GM20431 (cell line): ENCODE measurements around the gene SELE.

Experiments
- in situ Hi-C: fragments of 300-500 bp; cut with MseI, MboI; formaldehyde crosslinking; loops from one replicate; pipeline ENCODE4 v1.15.0; 2020; ENCODE audit warnings: low sequenced_read_pairs; ENCODE audit not compliant: unreplicated experiment

Gene SELE

DNA sequence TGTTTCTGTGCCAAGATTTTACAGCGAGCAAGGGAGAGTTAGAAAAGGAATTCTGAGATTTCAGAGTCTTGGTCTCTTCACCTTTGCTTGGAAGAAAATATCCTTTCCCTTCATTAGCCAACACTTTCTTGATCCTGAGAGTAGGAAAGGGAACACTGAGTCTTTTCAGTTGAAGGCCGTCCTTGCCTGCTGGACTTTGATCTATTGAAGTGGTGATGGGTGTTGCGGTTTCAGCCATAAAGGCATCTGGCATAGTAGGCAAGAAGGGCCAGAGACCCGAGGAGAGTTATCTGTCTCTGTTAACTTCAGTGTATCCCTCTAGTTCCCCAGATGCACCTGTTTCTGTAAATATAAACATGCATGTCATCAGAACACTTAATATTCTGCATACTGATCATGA, 9.7 kb downstream of the SELE start:
- in situ Hi-C loops, result no loop called here

DNA sequence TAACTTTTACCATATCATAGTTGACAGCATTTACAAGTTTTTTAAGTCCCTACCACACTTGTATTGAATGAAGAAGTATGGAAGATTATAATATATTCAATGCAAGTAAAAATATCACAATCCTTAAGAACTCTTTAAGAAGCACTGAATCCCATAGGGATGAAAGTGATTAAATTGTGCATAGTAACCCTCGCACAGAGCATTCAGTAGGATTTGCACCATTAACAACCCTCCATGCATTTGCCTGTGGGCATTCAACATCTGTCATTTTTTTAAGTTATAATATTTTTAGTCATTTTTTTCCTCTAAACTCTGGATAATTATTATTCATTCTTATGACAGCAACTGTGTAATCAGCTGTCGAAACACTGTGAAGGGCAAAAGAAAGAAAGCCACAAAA, 10.1 kb downstream of the SELE start:
- in situ Hi-C loops, result no loop called here

- in situ Hi-C loops, result no loop called here
Measured at GRCh38 chr1:169722779-169723178, 11.1 kb downstream of the SELE start.

GRCh38 chr1:169715100-169715499, 18.8 kb downstream of the SELE start:
- in situ Hi-C loops, result loop anchor here (10.0 kb wide), 1 partner anchor 110 kb away; no protein-coding TSS in a partner anchor

- in situ Hi-C loops, result loop anchor here (10.0 kb wide), 1 partner anchor 108 kb away; no protein-coding TSS in a partner anchor
Measured at GRCh38 chr1:169713090-169713489, 20.8 kb downstream of the SELE start.

- in situ Hi-C loops, result loop anchor here (10.0 kb wide), 1 partner anchor 107 kb away; no protein-coding TSS in a partner anchor
Measured at GRCh38 chr1:169712309-169712631, 21.6 kb downstream of the SELE start.

GRCh38 chr1:169711469-169712308, 22.2 kb downstream of the SELE start, which contains the start of gene SELL:
SELL (minus strand) TSS chr1:169711620; CDS start chr1:169711498, 122 bp downstream.
- in situ Hi-C loops, result loop anchor here (10.0 kb wide), 1 partner anchor 107 kb away; no protein-coding TSS in a partner anchor

DNA sequence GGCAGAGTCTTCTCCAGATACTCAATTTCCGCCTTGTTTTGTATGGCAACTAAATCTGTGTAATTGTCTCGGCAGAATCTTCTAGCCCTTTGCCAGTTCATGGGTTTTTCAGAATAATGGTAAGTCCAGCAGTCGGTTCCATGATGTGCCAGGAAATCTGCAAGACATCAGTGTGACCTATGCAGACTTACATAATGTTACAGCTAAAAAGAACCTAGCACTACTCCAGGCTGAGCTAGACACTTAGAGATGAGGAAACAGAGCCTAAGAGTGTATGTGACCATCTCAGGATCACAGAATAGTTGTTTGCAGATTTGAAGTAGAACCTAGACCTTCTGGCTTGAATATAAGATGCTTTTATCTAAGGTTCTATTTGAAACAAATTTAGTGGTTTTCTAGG, 25.2 kb downstream of the SELE start:
- in situ Hi-C loops, result no loop called here

DNA sequence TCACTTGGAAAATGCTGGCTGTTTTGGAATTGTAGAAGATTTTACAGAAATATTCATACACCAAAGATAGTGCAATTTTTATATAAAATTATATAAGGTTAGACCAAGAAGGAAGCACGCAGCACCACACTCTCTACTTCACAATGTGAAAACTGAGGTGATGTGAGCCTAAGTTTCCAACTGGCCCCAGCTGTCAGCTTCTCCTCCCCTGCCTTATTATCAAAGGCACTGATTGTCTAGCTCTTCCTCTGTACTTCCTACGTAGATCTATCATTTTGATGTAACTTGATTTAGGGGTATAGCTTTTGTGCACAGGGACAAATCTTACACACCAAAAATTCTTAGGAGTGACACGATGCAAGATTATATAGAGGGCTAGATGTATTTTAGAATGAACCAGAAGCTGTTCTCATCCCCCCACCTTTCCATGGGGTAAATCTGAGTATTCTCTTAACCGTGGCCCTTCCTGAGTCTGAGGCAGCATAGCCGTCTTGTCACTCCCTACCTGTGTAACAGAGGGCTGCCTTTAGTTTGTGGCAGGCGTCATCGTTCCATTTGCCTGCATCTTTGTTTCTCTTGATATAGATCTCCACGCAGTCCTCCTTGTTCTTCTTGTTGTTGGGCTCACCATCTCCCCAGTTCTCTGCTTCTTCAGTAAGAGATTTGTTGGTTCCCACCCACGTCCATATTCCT, 25.8 kb downstream of the SELE start:
- in situ Hi-C loops, result no loop called here

GRCh38 chr1:169704797-169705196, 29.1 kb downstream of the SELE start:
- in situ Hi-C loops, result no loop called here

DNA sequence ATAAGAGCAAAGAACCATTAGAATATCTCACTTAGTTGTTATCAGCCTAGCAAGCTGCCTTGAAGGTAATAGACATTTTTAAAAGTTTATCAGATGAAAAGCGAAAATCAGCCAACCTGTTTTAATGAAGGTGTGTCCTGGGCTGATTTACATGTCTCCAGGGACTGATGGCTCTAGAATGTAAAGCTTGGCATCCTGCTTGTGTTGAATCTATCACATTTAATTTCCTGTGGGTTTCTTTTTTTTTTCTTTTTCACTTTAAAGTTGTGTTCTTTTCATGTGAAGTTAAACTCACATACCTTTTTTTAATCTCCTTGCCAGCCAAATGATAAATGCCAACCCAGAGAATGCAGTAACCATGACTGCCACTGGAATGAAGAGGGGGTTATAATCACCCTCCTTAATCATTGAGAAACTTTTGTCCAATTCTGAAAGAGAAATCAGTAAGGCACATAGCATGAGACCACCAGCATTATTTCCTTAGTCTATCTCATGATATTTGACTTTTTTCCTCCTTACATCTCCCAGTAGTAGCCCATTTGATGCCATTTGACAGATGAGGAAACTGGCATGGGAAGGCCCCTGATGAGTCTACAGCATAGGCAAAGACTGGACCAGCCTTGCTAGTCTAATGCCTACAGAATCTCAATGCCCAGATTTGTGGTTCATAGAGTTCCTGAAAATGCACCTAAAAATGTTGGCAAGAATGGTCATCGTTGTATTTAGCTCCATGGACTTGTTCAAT, 32.4 kb downstream of the SELE start:
- in situ Hi-C loops, result no loop called here

GRCh38 chr1:169699707-169700106, 34.2 kb downstream of the SELE start:
- in situ Hi-C loops, result no loop called here

DNA sequence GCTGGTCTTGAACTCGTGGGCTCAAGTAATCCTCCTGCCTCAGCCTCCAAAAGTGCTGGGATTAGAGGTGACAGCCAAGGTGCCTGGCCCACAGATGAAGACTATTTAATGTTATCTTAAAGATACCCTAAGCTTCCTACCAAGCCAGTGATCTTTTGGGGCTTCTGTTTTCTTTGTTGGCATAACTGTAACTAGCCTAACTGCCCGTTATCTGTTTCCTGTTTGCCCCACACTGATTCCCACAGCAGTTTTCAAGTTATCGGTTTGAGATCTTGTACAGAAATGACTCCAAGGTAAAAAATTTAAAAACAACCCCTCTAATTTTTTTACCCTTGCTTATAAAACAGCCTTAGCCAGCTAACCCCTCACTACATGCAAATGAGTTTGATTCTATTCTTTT, 34.9 kb downstream of the SELE start:
- in situ Hi-C loops, result no loop called here

DNA sequence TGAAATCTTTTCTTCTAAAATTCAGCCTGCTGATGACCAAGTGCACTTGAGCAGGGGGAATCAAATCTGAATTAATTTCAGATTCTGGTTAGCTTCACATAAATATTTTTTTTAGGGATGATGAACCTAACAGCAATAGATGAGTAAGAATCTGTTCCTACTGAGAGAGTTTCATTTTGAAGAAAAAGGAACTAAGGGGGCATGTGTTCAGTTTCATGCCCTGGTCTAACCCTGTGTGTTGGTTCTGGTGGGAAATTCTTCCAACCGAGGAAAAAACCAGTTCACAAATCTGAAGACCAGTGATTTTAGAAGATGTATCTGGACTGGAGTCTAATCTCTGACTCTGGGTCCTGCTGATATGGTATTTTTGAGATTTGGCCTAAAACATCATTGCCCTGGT, 36.1 kb downstream of the SELE start:
- in situ Hi-C loops, result no loop called here

- in situ Hi-C loops, result no loop called here
Measured at GRCh38 chr1:169696273-169697100, 37.4 kb downstream of the SELE start.

- in situ Hi-C loops, result no loop called here
Measured at GRCh38 chr1:169694304-169695075, 39.4 kb downstream of the SELE start.

- in situ Hi-C loops, result no loop called here
Measured at GRCh38 chr1:169692756-169693460, 41.0 kb downstream of the SELE start.

DNA sequence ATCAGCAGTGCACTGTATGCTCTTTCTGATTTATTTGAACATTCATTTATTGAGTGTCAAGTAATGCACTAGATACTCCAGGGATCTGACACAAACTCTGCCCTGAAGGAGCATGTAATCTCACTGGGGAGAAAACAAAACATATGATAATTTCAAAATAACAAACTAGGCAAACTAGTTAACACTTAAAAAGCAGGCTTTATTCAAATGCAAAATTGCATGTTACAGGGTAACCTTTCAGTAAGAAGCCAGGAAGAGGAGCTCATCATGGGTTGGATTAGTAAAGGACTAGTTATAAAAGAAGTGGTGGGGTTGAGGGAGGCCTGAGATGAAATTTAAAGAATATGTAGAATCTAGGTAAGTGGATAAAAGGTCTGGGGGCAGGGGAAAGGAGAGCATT, 43.4 kb downstream of the SELE start:
- in situ Hi-C loops, result no loop called here
